ENCODE results near the gene SEMA3G.

Gene SEMA3G

GRCh38 chr3:52401021-52401420 lies 43.9 kb downstream of the SEMA3G start:
- Histone ChIP-seq H3F3A (ENCODE audit: control insufficient read depth, insufficient read depth) (no peaks in the 10 kb centered on the region), H3K4me3 (ENCODE audit: low read length) (no peak overlapping the region), H3K9me3 (ENCODE audit: control insufficient read depth, insufficient read depth, low read length) (no peaks in the 10 kb centered on the region), H3K4me1 (ENCODE audit: control insufficient read depth, low read length) (no peaks in the 10 kb centered on the region), H3K4me2 (ENCODE audit: low read length) (no peak overlapping the region), H3K36me3 (ENCODE audit: control insufficient read depth, low read length) (peaks cover 56% of the 10 kb centered on the region), H3K27me3 (ENCODE audit: control insufficient read depth, low read length) (no peaks in the 10 kb centered on the region), H4K20me1 (ENCODE audit: control insufficient read depth, insufficient read depth, low read depth, low read length) (no peaks in the 10 kb centered on the region), H3K9me2 (replicated peaks; ENCODE audit: control insufficient read depth, low read length) (no peaks in the 10 kb centered on the region), H3K27ac (ENCODE audit: low read depth, low read length) (no peak overlapping the region), H3K79me2 (ENCODE audit: control insufficient read depth, low read length) (no peaks in the 10 kb centered on the region)
- TF ChIP-seq CTCF (IDR thresholded peaks at IDR 0.05; ENCODE audit: low read depth, low read length, poor library complexity, severe bottlenecking) (no peak), EZH2phosphoT487 (IDR thresholded peaks at IDR 0.05; ENCODE audit: borderline replicate concordance, low read length) (no peak)

- Histone ChIP-seq H4K20me1 (ENCODE audit: control insufficient read depth, insufficient read depth, low read depth, low read length) (no peaks in the 10 kb centered on the region), H3K4me2 (ENCODE audit: low read length) (no peak overlapping the region), H3K27me3 (ENCODE audit: control insufficient read depth, low read length) (no peaks in the 10 kb centered on the region), H3F3A (ENCODE audit: control insufficient read depth, insufficient read depth) (no peaks in the 10 kb centered on the region), H3K79me2 (ENCODE audit: control insufficient read depth, low read length) (no peaks in the 10 kb centered on the region), H3K36me3 (ENCODE audit: control insufficient read depth, low read length) (peaks cover 49% of the 10 kb centered on the region), H3K9me2 (replicated peaks; ENCODE audit: control insufficient read depth, low read length) (no peaks in the 10 kb centered on the region), H3K4me3 (ENCODE audit: low read length) (no peak overlapping the region), H3K9me3 (ENCODE audit: control insufficient read depth, insufficient read depth, low read length) (no peaks in the 10 kb centered on the region), H3K27ac (ENCODE audit: low read depth, low read length) (no peak overlapping the region), H3K4me1 (ENCODE audit: control insufficient read depth, low read length) (no peaks in the 10 kb centered on the region)
- TF ChIP-seq CTCF (IDR thresholded peaks at IDR 0.05; ENCODE audit: low read depth, low read length, poor library complexity, severe bottlenecking): no peak
- TF ChIP-seq EZH2phosphoT487 (IDR thresholded peaks at IDR 0.05; ENCODE audit: borderline replicate concordance, low read length): no peak
Observed at GRCh38 chr3:52400275-52400793, 44.6 kb downstream of the SEMA3G start.

GRCh38 chr3:52399593-52399992 lies 45.3 kb downstream of the SEMA3G start:
- no peaks in the 10 kb centered on the region for H3F3A ChIP-seq (ENCODE audit: control insufficient read depth, insufficient read depth)
- H3K27me3 ChIP-seq (ENCODE audit: control insufficient read depth, low read length): no peaks in the 10 kb centered on the region
- no peak overlapping the region for H3K27ac ChIP-seq (ENCODE audit: low read depth, low read length)
- H3K4me3 ChIP-seq (ENCODE audit: low read length): no peak overlapping the region
- no peaks in the 10 kb centered on the region for H3K9me3 ChIP-seq (ENCODE audit: control insufficient read depth, insufficient read depth, low read length)
- TF ChIP-seq CTCF (IDR thresholded peaks at IDR 0.05; ENCODE audit: low read depth, low read length, poor library complexity, severe bottlenecking) (no peak), EZH2phosphoT487 (IDR thresholded peaks at IDR 0.05; ENCODE audit: borderline replicate concordance, low read length) (no peak)
- no peaks in the 10 kb centered on the region for H3K4me1 ChIP-seq (ENCODE audit: control insufficient read depth, low read length)
- H3K79me2 ChIP-seq (ENCODE audit: control insufficient read depth, low read length): no peaks in the 10 kb centered on the region
- peaks cover 42% of the 10 kb centered on the region for H3K36me3 ChIP-seq (ENCODE audit: control insufficient read depth, low read length)
- H4K20me1 ChIP-seq (ENCODE audit: control insufficient read depth, insufficient read depth, low read depth, low read length): no peaks in the 10 kb centered on the region
- H3K9me2 ChIP-seq (replicated peaks; ENCODE audit: control insufficient read depth, low read length): no peaks in the 10 kb centered on the region
- H3K4me2 ChIP-seq (ENCODE audit: low read length): no peak overlapping the region
